K562 (cell line): Measurements from ENCODE around the gene SORCS1. TPM values are rescaled to one million over a fixed set of nuclear protein-coding genes. Genes with fewer than 3 reads are reported as not detected.

ENCODE experiments used
- ATAC-seq: fragments of 200-7000 bp; cut with Tn5 transposase; 3 replicates; pipeline ENCODE4 v1.9.1; 2020; ENCODE audit warnings: moderate library complexity
- BruUV-seq: library from RNA; stranded (reverse); fragments of 400-500 nt; replicated peaks from 2 replicates; lab custom pipeline; 2021; lab: Mats Ljungman, UMichigan
- CTCF ChIA-PET: fragments of 300-600 bp; formaldehyde crosslinking; extraction: SDS; loops from one replicate; lab custom pipeline; 2021; ENCODE audit warnings: low intra/inter-chr PET ratio; lab: Yijun Ruan, JAX
- POLR2A ChIA-PET: fragments of 300-600, 350-650 bp; sonication (Branson Sonifier 250); formaldehyde crosslinking; extraction: SDS; loops from one replicate; lab custom pipeline; 2021; ENCODE audit warnings: antibody characterized with exemption, inconsistent platforms; lab: Yijun Ruan, JAX
- DNase-seq, 4 experiments: peaks; one replicate each; pipeline versions ENCODE4 v3.0.0 to v3.0.0-alpha.2; 2011 to 2018; ENCODE audit warnings: low spot score in 3 of 4, mixed read lengths in 3 of 4; ENCODE audit errors: extremely low read depth in 1 of 4
- FAIRE-seq: peaks from 2 replicates; lab custom pipeline; 2011; peaks lifted over from hg19 to GRCh38; lab: Jason Lieb, UNC
- H2AFZ ChIP-seq: 2 replicates; pipeline ENCODE4 v1.6.0; 2011; ENCODE audit warnings: low read depth, low read length, control low read depth, inconsistent platforms
- H3K27ac ChIP-seq: fragments of 200-600 bp; 3 replicates; pipeline ENCODE4 v1.8.0; 2011; ENCODE audit warnings: low read depth, mild to moderate bottlenecking, control low read depth, inconsistent platforms, low read length, moderate library complexity, mixed read lengths; ENCODE audit errors: extremely low read depth
- H3K27me3 ChIP-seq, 2 experiments: fragments of 300-600 bp in 1 of 2; 2 replicates in 1 of 2; 3 replicates in 1 of 2; pipeline versions ENCODE4 v1.6.0 to v1.8.0; 2011; ENCODE audit warnings: inconsistent platforms in 2 of 2, low read length in 2 of 2, mild to moderate bottlenecking in 1 of 2, mixed read lengths in 1 of 2, moderate library complexity in 1 of 2; ENCODE audit not compliant: control insufficient read depth in 2 of 2, insufficient read depth in 2 of 2
- H3K36me3 ChIP-seq: fragments of 300-600 bp; 3 replicates; pipeline ENCODE4 v1.8.0; 2011; ENCODE audit warnings: mild to moderate bottlenecking, low read length, inconsistent platforms; ENCODE audit not compliant: control insufficient read depth, insufficient read depth
- H3K4me1 ChIP-seq, 2 experiments: fragments of 200-600 bp in 1 of 2; replicated peaks in 1 of 2; 2 replicates in 1 of 2; 3 replicates in 1 of 2; pipeline versions ENCODE4 v1.5.1 to v1.8.0; 2011; ENCODE audit warnings: inconsistent platforms in 2 of 2, low read length in 2 of 2, mild to moderate bottlenecking in 1 of 2, mixed read lengths in 1 of 2, moderate library complexity in 1 of 2; ENCODE audit not compliant: control insufficient read depth in 2 of 2, insufficient read depth in 2 of 2
- H3K4me2 ChIP-seq: 2 replicates; pipeline ENCODE4 v1.6.1; 2011; ENCODE audit warnings: low read length, control low read depth, inconsistent platforms, mixed read lengths; ENCODE audit not compliant: insufficient read depth
- H3K4me3 ChIP-seq: fragments of 200-600 bp; sonication (generic), shearing (Covaris generic); 2 replicates; pipeline ENCODE4 v1.5.1; 2016; ENCODE audit warnings: control low read depth, inconsistent platforms
- H3K79me2 ChIP-seq: fragments of 200-600 bp; 3 replicates; pipeline ENCODE4 v1.8.0; 2011; ENCODE audit warnings: low read length, inconsistent platforms; ENCODE audit not compliant: control insufficient read depth, insufficient read depth
- H3K9ac ChIP-seq, 2 experiments: 2 replicates each; pipeline versions ENCODE4 v1.6.0 to v1.6.1; 2011; ENCODE audit warnings: low read depth in 2 of 2, low read length in 2 of 2, control low read depth in 1 of 2, inconsistent platforms in 1 of 2, mild to moderate bottlenecking in 1 of 2, mixed read lengths in 1 of 2; ENCODE audit not compliant: insufficient read depth in 1 of 2
- H3K9me1 ChIP-seq: one replicate; pipeline ENCODE4 v1.6.0; 2011; ENCODE audit warnings: inconsistent platforms, mild to moderate bottlenecking, low read length, moderate library complexity; ENCODE audit not compliant: control insufficient read depth, insufficient read depth
- H3K9me3 ChIP-seq: replicated peaks from 2 replicates; pipeline ENCODE4 v1.5.1; 2011; ENCODE audit warnings: low read depth, low read length, inconsistent platforms; ENCODE audit not compliant: control insufficient read depth, insufficient read depth
- H4K20me1 ChIP-seq: replicated peaks from 2 replicates; pipeline ENCODE4 v1.6.1; 2011; ENCODE audit warnings: low read length, inconsistent platforms, mixed read lengths; ENCODE audit not compliant: control insufficient read depth, insufficient read depth
- CBX3 ChIP-seq, 2 experiments: IDR thresholded peaks; 1 replicate in 1 of 2; 2 replicates in 1 of 2; pipeline ENCODE4 v1.6.1; 2012; ENCODE audit warnings: inconsistent platforms in 2 of 2, low read length in 2 of 2, borderline replicate concordance in 1 of 2, control low read depth in 1 of 2
- CREM ChIP-seq: IDR thresholded peaks from 2 replicates; pipeline ENCODE4 v1.6.1; 2014; ENCODE audit warnings: antibody characterized with exemption, low read depth
- FOXJ3 ChIP-seq: sonication (generic); formaldehyde crosslinking; IDR thresholded peaks from 2 replicates; pipeline ENCODE4 v1.4.0; 2020; ENCODE audit warnings: mild to moderate bottlenecking, missing genetic modification reagents
- HNRNPL ChIP-seq: fragments of 200-400 bp; formaldehyde crosslinking; IDR thresholded peaks from 2 replicates; pipeline ENCODE4 v1.6.1; 2017; ENCODE audit warnings: low read depth, mild to moderate bottlenecking, low read length
- KLF6 ChIP-seq: fragments of 250-450 bp; sonication (Bioruptor Pico); IDR thresholded peaks from 2 replicates; pipeline ENCODE4 v1.4.0; 2020; ENCODE audit warnings: mild to moderate bottlenecking, moderate library complexity, borderline replicate concordance
- MIER1 ChIP-seq: fragments of 450-650 bp; IDR thresholded peaks from 2 replicates; pipeline ENCODE4 v1.6.1; 2016; ENCODE audit warnings: antibody characterized with exemption, mild to moderate bottlenecking, low read depth
- NCOA4 ChIP-seq: fragments of 450-650 bp; IDR thresholded peaks from 2 replicates; pipeline ENCODE4 v1.6.1; 2018; ENCODE audit warnings: mild to moderate bottlenecking; ENCODE audit not compliant: partially characterized antibody
- SIN3A ChIP-seq, 2 experiments: fragments of 150-350 bp in 1 of 2; IDR thresholded peaks; 2 replicates each; pipeline ENCODE4 v1.6.1; 2011 to 2016; ENCODE audit warnings: borderline replicate concordance in 2 of 2, low read depth in 2 of 2, low read length in 2 of 2, mild to moderate bottlenecking in 2 of 2, moderate library complexity in 2 of 2; ENCODE audit not compliant: control insufficient read depth in 1 of 2
- THRAP3 ChIP-seq: fragments of 450-650 bp; IDR thresholded peaks from 2 replicates; pipeline ENCODE4 v1.6.1; 2016; ENCODE audit warnings: mild to moderate bottlenecking, inconsistent platforms, borderline replicate concordance
- TSC22D4 ChIP-seq: fragments of 450-650 bp; IDR thresholded peaks from 2 replicates; pipeline ENCODE4 v1.6.1; 2016; ENCODE audit warnings: missing genetic modification characterization, missing biosample characterization, control low read depth
- ZNF282 ChIP-seq: sonication (generic); formaldehyde crosslinking; IDR thresholded peaks from 2 replicates; pipeline ENCODE4 v1.8.1; 2023; ENCODE audit warnings: missing genetic modification reagents
- ZNF316 ChIP-seq: fragments of 450-650 bp; IDR thresholded peaks from 2 replicates; pipeline ENCODE4 v1.6.1; 2016
- ZNF75A ChIP-seq: fragments of 450-650 bp; formaldehyde crosslinking; IDR thresholded peaks from 2 replicates; pipeline ENCODE4 v1.4.0; 2020; ENCODE audit warnings: mild to moderate bottlenecking
- WGBS: fragments of 100-300 bp; shearing (Covaris generic); methylation state at CpG from one replicate; pipeline ENCODE4 v1.1.6; 2016; ENCODE audit warnings: low coverage, mixed read lengths; ENCODE audit not compliant: insufficient coverage; ENCODE audit errors: missing lambda C conversion rate; 5-methylcytosine and 5-hydroxymethylcytosine counted together
- in situ Hi-C: fragments of 300-500 bp; cut with MboI; formaldehyde crosslinking; loops from 4 replicates; pipeline ENCODE4 v1.15.0; 2018; ENCODE audit warnings: inconsistent platforms, mixed read lengths
- intact Hi-C: fragments of 100-400 bp; cut with micrococcal nuclease; formaldehyde crosslinking; loops from 2 replicates; pipeline ENCODE4 v1.14.2; 2022
- polyA plus RNA-seq, 8 experiments: library from polyadenylated mRNA; depleted of rRNA in 4 of 8; stranded (reverse) in 5 of 8; unstranded in 3 of 8; fragments of >200 nt; fragmentation: Nextera tagmentation in 2 of 8; fragmentation: Illumina TruSeq in 1 of 8; extraction: Ambion mirVana in 2 of 8; extraction: Trizol in 1 of 8; gene quantifications; 2 replicates each; pipeline versions ENCODE4 v1.2.1 to v1.2.3, GENCODE V29; 2011 to 2014; ENCODE audit warnings: inconsistent platforms in 1 of 8, missing spikeins in 1 of 8
- total RNA-seq, 7 experiments: library from RNA; depleted of rRNA in 6 of 7; stranded (reverse); fragments of >200 nt in 6 of 7; fragmentation: Illumina TruSeq in 2 of 7; extraction: Trizol in 2 of 7; gene quantifications; 2 replicates each; pipeline versions ENCODE4 v1.2.1 to v1.2.3, GENCODE V29; 2011 to 2021; ENCODE audit warnings: low replicate concordance in 1 of 7
- TF ChIP-seq, protein P1 (sequence below): sonication (generic); formaldehyde crosslinking; IDR thresholded peaks from 2 replicates; pipeline ENCODE4 v1.8.1; 2022; ENCODE audit warnings: missing genetic modification reagents
- TF ChIP-seq, protein P2 (sequence below): sonication (generic); formaldehyde crosslinking; IDR thresholded peaks from 2 replicates; pipeline ENCODE4 v1.5.0; 2020; ENCODE audit warnings: missing genetic modification reagents

Gene SORCS1
- total and polyA plus RNA-seq, 9 of the 15 experiments (the other 6 are each of a cell fraction or from before 2014, with no cell fraction given): 1.5 to 3.9 (median 2.7) TPM

GRCh38 chr10:106956216-106956915, 208.1 kb downstream of the SORCS1 start:
- no peaks in the 10 kb centered on the region for H4K20me1 ChIP-seq
- FAIRE-seq (no peak), ATAC-seq (no peak), DNase-seq (no peak)
- no peaks in the 10 kb centered on the region; a peak in 1 of 5 replicates for H3K4me1 ChIP-seq
- no peak overlapping the region for H2AFZ ChIP-seq
- WGBS: 63% methylated on average over 4 of the region's 4 CpGs
- H3K27ac ChIP-seq: no peak overlapping the region
- TF ChIP-seq FOXJ3: no peak
- in situ Hi-C loops (no loop called here), intact Hi-C loops (no loop called here)
- BruUV-seq: no TSS peak
- H3K9me3 ChIP-seq: no peaks in the 10 kb centered on the region
- no peaks in the 10 kb centered on the region for H3K27me3 ChIP-seq
- no peaks in the 10 kb centered on the region for H3K9me1 ChIP-seq
- no peak overlapping the region for H3K4me3 ChIP-seq
- H3K4me2 ChIP-seq: no peak overlapping the region
- no peaks in the 10 kb centered on the region for H3K79me2 ChIP-seq
- POLR2A ChIA-PET: interaction anchor here (1.1 kb wide), 1 partner anchor 100 kb away, joined by 4 read pairs; no protein-coding TSS in a partner anchor
- CTCF ChIA-PET: no interaction called here
- no peaks in the 10 kb centered on the region for H3K36me3 ChIP-seq
- no peak overlapping the region for H3K9ac ChIP-seq

GRCh38 chr10:106955133-106955532, 209.4 kb downstream of the SORCS1 start:
- H3K79me2 ChIP-seq: no peaks in the 10 kb centered on the region
- ChIA-PET POLR2A (interaction anchor here (0.6 kb wide), 1 partner anchor 56 kb away, joined by 3 read pairs; no protein-coding TSS in a partner anchor), CTCF (no interaction called here)
- H3K27ac ChIP-seq: no peak overlapping the region
- 63% methylated on average over 5 of the region's 9 CpGs for WGBS
- intact Hi-C loops: no loop called here
- no peaks in the 10 kb centered on the region for H4K20me1 ChIP-seq
- no peaks in the 10 kb centered on the region for H3K36me3 ChIP-seq
- ATAC-seq (no peak), FAIRE-seq (no peak), DNase-seq (no peak)
- no peaks in the 10 kb centered on the region; a peak in 1 of 5 replicates for H3K4me1 ChIP-seq
- no peak overlapping the region for H2AFZ ChIP-seq
- H3K27me3 ChIP-seq: no peaks in the 10 kb centered on the region
- no peak overlapping the region for H3K9ac ChIP-seq
- H3K9me1 ChIP-seq: no peaks in the 10 kb centered on the region
- BruUV-seq: no TSS peak
- no peak overlapping the region for H3K4me3 ChIP-seq
- no peaks in the 10 kb centered on the region for H3K9me3 ChIP-seq
- in situ Hi-C loops: no loop called here
- no peak overlapping the region for H3K4me2 ChIP-seq
- no peak for TF ChIP-seq ZNF282 (CRISPR knock-in tag)
- TF ChIP-seq NCOA4: no peak
- TF ChIP-seq, protein P1, sequence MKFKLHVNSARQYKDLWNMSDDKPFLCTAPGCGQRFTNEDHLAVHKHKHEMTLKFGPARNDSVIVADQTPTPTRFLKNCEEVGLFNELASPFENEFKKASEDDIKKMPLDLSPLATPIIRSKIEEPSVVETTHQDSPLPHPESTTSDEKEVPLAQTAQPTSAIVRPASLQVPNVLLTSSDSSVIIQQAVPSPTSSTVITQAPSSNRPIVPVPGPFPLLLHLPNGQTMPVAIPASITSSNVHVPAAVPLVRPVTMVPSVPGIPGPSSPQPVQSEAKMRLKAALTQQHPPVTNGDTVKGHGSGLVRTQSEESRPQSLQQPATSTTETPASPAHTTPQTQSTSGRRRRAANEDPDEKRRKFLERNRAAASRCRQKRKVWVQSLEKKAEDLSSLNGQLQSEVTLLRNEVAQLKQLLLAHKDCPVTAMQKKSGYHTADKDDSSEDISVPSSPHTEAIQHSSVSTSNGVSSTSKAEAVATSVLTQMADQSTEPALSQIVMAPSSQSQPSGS (CRISPR knock-in tag): no peak
- no peak for TF ChIP-seq CREM
- TF ChIP-seq, protein P2, sequence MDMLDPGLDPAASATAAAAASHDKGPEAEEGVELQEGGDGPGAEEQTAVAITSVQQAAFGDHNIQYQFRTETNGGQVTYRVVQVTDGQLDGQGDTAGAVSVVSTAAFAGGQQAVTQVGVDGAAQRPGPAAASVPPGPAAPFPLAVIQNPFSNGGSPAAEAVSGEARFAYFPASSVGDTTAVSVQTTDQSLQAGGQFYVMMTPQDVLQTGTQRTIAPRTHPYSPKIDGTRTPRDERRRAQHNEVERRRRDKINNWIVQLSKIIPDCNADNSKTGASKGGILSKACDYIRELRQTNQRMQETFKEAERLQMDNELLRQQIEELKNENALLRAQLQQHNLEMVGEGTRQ (CRISPR knock-in tag): no peak
- TF ChIP-seq ZNF316: no peak
- no peak for TF ChIP-seq CBX3 (IDR thresholded peaks at IDR 0.05; ENCODE audit: borderline replicate concordance in 1 of 2, low read length in 2 of 2)
- TF ChIP-seq SIN3A (IDR thresholded peaks at IDR 0.05; ENCODE audit: borderline replicate concordance in 2 of 2, control insufficient read depth in 1 of 2, low read depth in 2 of 2, low read length in 2 of 2): no peak
- no peak for TF ChIP-seq MIER1
- TF ChIP-seq TSC22D4 (tag): no peak
- no peak for TF ChIP-seq THRAP3
- no peak for TF ChIP-seq ZNF75A (CRISPR knock-in tag)
- no peak for TF ChIP-seq KLF6 (CRISPR knock-in tag)
- no peak for TF ChIP-seq HNRNPL
